ENCODE data around the gene UBE2E3. TPM values are rescaled to one million over a fixed set of nuclear protein-coding genes. Genes with fewer than 3 reads are reported as not detected.
"Not testable (repeated sequence)": the region's sequence is repeated elsewhere in the genome, so short reads cannot be mapped to it uniquely, and the experiment has no call there.

UBE2E3 gene
- total and polyA plus RNA-seq, 8 donors, result 11.9 to 560 (median 83.8) TPM

DNA sequence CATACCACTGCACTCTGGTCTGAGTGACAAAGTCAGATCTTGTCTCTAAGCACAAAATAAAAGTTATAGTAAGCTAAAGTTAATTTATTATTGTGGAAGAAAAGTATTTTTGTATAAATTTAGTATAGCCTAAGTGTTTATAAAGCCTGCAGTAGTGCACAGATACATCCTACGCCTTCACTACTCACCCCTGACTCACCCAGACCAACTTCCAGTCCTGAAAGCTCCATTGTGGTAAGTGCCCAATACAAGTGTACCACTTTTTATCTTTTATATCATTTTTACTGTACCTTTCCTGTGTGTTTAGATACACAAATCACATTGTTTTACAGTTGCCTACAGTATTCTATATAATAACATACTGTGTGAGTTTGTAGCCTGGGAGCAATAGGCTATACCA, 57.5 kb downstream of the UBE2E3 start:
- no peak for TF ChIP-seq POLR2A (IDR thresholded peaks at IDR 0.05)
- no peak for TF ChIP-seq POLR2AphosphoS5 (IDR thresholded peaks at IDR 0.05)
- TF ChIP-seq EP300 (IDR thresholded peaks at IDR 0.05), result no peak
- TF ChIP-seq, protein P1, sequence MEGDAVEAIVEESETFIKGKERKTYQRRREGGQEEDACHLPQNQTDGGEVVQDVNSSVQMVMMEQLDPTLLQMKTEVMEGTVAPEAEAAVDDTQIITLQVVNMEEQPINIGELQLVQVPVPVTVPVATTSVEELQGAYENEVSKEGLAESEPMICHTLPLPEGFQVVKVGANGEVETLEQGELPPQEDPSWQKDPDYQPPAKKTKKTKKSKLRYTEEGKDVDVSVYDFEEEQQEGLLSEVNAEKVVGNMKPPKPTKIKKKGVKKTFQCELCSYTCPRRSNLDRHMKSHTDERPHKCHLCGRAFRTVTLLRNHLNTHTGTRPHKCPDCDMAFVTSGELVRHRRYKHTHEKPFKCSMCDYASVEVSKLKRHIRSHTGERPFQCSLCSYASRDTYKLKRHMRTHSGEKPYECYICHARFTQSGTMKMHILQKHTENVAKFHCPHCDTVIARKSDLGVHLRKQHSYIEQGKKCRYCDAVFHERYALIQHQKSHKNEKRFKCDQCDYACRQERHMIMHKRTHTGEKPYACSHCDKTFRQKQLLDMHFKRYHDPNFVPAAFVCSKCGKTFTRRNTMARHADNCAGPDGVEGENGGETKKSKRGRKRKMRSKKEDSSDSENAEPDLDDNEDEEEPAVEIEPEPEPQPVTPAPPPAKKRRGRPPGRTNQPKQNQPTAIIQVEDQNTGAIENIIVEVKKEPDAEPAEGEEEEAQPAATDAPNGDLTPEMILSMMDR (IDR thresholded peaks at IDR 0.05), result no peak
- peaks cover 0 to 5% (median 0%) of the 10 kb centered on the region in 4 donors for H3K4me1 ChIP-seq
- no peaks in the 10 kb centered on the region for H3K27me3 ChIP-seq
- DNase-seq, result no peak
- H3K36me3 ChIP-seq, result no peaks in the 10 kb centered on the region
- intact Hi-C loops (cut with DNase I; ENCODE audit: low total_unique reads), result no loop called here
- H3K4me3 ChIP-seq, result no peak overlapping the region
- 86 to 100% (median 93%) methylated on average over 1 of the region's 1 CpG for WGBS, 5 donors
- no peak overlapping the region for H3K27ac ChIP-seq
- H3K9me3 ChIP-seq, result no peaks in the 10 kb centered on the region

DNA sequence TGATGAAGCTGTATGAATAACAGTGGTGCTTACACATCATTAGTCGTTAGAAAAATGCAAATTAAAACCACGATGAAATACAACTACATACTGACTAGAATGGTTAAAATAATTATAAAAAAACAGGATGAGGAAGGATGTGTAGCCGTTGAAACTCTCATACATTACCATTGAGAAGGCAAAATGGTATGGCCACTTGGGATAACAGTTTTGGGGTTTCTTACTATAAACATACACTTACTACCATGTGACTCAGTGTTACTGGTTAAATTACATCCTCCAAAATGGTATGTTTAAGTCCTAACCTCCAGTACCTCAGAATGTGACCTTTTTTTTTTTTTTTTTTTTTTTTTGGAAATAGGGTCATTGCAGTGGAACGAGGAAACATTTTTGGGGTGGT, 58.4 kb downstream of the UBE2E3 start:
- 92 to 96% (median 95%) methylated on average over 4 of the region's 4 CpGs for WGBS, 5 donors
- TF ChIP-seq EP300 (IDR thresholded peaks at IDR 0.05), result no peak
- TF ChIP-seq, protein P1 (IDR thresholded peaks at IDR 0.05), result no peak
- TF ChIP-seq POLR2AphosphoS5 (IDR thresholded peaks at IDR 0.05), result no peak
- TF ChIP-seq POLR2A (IDR thresholded peaks at IDR 0.05), result no peak

DNA sequence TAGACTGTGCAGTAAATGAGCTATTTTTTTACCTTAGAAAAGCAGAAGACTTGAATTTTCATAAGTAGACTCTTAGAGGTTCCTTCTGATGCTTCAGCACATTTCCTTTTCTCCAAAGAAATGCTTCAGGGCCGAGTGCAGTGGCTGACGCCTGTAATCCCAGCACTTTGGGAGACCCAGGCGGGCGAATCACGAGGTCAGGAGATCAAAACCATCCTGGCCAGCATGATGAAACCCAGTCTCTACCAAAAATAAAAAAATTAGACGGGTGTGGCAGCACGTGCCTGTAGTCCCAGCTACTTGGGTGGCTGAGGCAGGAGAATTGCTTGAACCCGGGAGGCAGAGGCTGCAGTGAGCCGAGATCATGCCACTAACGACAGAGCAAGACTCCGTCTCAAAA, 60.4 kb downstream of the UBE2E3 start:
- DNase-seq; H3K27ac ChIP-seq; H3K36me3 ChIP-seq; H3K4me3 ChIP-seq; intact Hi-C loops (cut with DNase I; ENCODE audit: low total_unique reads); H3K9me3 ChIP-seq; H3K27me3 ChIP-seq: not testable (repeated sequence)
- peaks cover 0 to 17% (median 6%) of the 10 kb centered on the region in 4 donors for H3K4me1 ChIP-seq
- WGBS, 5 donors, result 89 to 96% (median 94%) methylated on average over 10 to 11 of the region's 11 CpGs

More for the DNA sequence above, 58.4 kb downstream of the UBE2E3 start:
- Histone ChIP-seq H3K9me3 (no peaks in the 10 kb centered on the region), H3K27ac (no peak overlapping the region), H3K27me3 (no peaks in the 10 kb centered on the region), H3K36me3 (no peaks in the 10 kb centered on the region), H3K4me1 (peaks cover 0 to 5% (median 0%) of the 10 kb centered on the region in 4 donors), H3K4me3 (no peak overlapping the region)
- intact Hi-C loops (cut with DNase I; ENCODE audit: low total_unique reads), result no loop called here
- DNase-seq, result no peak

DNA sequence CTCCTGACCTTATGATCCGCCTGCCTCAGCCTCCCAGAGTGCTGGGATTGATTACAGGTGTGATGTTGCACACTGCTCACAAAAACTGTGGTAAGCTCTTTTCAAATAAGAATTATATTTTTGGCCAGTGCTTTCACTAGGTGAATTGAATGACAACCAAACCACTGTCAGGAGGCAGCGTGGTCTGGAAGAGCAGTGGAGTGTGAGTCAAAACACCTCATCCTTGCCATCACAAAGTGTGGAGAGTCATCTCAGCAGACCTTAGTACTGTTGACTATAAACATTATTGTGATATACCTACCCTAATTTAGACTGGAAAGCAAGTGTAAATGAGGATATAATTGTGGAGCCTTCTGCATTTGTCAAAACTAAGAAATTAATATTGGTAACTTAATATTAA, 61.3 kb downstream of the UBE2E3 start:
- H3K27me3 ChIP-seq, result no peaks in the 10 kb centered on the region
- no peak for DNase-seq
- H3K36me3 ChIP-seq, result no peaks in the 10 kb centered on the region
- no peak overlapping the region for H3K4me3 ChIP-seq
- no peaks in the 10 kb centered on the region for H3K9me3 ChIP-seq
- 89 to 98% (median 91%) methylated on average over 2 of the region's 2 CpGs for WGBS, 5 donors
- no peak for TF ChIP-seq EP300 (IDR thresholded peaks at IDR 0.05)
- TF ChIP-seq POLR2AphosphoS5 (IDR thresholded peaks at IDR 0.05), result no peak
- no peak for TF ChIP-seq POLR2A (IDR thresholded peaks at IDR 0.05)
- TF ChIP-seq, protein P1 (IDR thresholded peaks at IDR 0.05), result no peak
- no peak overlapping the region for H3K27ac ChIP-seq
- peaks cover 0 to 20% (median 8%) of the 10 kb centered on the region in 4 donors for H3K4me1 ChIP-seq
- intact Hi-C loops (cut with DNase I; ENCODE audit: low total_unique reads), result no loop called here

DNA sequence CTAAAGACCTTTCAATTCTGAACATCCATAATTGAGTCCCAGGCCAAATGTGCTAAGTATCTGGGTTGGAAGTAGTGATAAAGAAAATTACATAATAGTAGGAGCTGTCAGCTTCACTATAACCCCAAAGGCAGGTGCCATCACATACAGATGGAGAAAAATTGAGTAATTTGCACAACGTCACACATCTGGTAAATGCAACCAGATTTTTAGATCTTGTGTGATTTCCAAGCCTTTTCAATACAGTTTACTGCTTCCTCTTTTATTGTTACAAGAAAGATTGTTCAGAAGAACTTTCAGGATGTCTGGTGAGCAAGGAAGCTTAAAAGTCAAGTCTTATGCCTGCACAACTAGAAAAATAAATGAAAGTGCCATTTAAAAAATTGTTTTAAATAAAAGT, 62.3 kb downstream of the UBE2E3 start:
- Histone ChIP-seq H3K36me3 (no peaks in the 10 kb centered on the region), H3K27me3 (no peaks in the 10 kb centered on the region), H3K9me3 (no peaks in the 10 kb centered on the region), H3K27ac (no peak overlapping the region), H3K4me3 (no peak overlapping the region), H3K4me1 (peaks cover 0 to 21% (median 8%) of the 10 kb centered on the region in 4 donors)
- no peak for DNase-seq
- WGBS, 5 donors, result 88 to 92% (median 91%) methylated on average over 1 of the region's 1 CpG
- no peak for TF ChIP-seq EP300 (IDR thresholded peaks at IDR 0.05)
- TF ChIP-seq, protein P1 (IDR thresholded peaks at IDR 0.05), result no peak
- no peak for TF ChIP-seq POLR2A (IDR thresholded peaks at IDR 0.05)
- no peak for TF ChIP-seq POLR2AphosphoS5 (IDR thresholded peaks at IDR 0.05)
- intact Hi-C loops (cut with DNase I; ENCODE audit: low total_unique reads), result no loop called here
